HK-2 (cell line): ENCODE data around the gene PFKP.
"Not testable (repeated sequence)": the region's sequence is repeated elsewhere in the genome, so short reads cannot be mapped to it uniquely, and the experiment has no call there.

ENCODE experiments used
- DNase-seq: peaks from one replicate; pipeline ENCODE4 v3.0.0-alpha.2; 2018; ENCODE audit not compliant: unreplicated experiment

Gene PFKP

GRCh38 chr10:3098689-3099088 lies 31.3 kb downstream of the PFKP start:
- DNase-seq, result no peak

GRCh38 chr10:3099291-3100092 lies 32.1 kb downstream of the PFKP start:
- DNase-seq, result no peak

- DNase-seq, result no peak
Observed at GRCh38 chr10:3100093-3100792, 32.9 kb downstream of the PFKP start.

GRCh38 chr10:3100856-3101640 lies 33.7 kb downstream of the PFKP start:
- DNase-seq, result no peak

- no peak for DNase-seq
Observed at GRCh38 chr10:3102720-3103427, 35.5 kb downstream of the PFKP start.

GRCh38 chr10:3103646-3104045 lies 36.3 kb downstream of the PFKP start:
- DNase-seq, result no peak

- no peak for DNase-seq
Observed at GRCh38 chr10:3104251-3104918, 37.0 kb downstream of the PFKP start.

- no peak for DNase-seq
Observed at GRCh38 chr10:3105166-3105565, 37.8 kb downstream of the PFKP start.

- no peak for DNase-seq
Observed at GRCh38 chr10:3105905-3106304, 38.6 kb downstream of the PFKP start.

- DNase-seq, result not testable (repeated sequence)
Observed at GRCh38 chr10:3106328-3106727, 39.0 kb downstream of the PFKP start.

- DNase-seq, result no peak
Observed at GRCh38 chr10:3106928-3107425, 39.6 kb downstream of the PFKP start.

GRCh38 chr10:3107426-3107961 lies 40.1 kb downstream of the PFKP start:
- peak; percentile 92 for DNase-seq

- no peak for DNase-seq
Observed at GRCh38 chr10:3108033-3108432, 40.7 kb downstream of the PFKP start.

- no peak for DNase-seq
Observed at GRCh38 chr10:3108575-3109105, 41.3 kb downstream of the PFKP start.

- DNase-seq, result no peak
Observed at GRCh38 chr10:3109196-3109595, 41.8 kb downstream of the PFKP start.

- DNase-seq, result no peak
Observed at GRCh38 chr10:3109633-3110032, 42.3 kb downstream of the PFKP start.

GRCh38 chr10:3110782-3111620 lies 43.7 kb downstream of the PFKP start:
- DNase-seq, result no peak

GRCh38 chr10:3111621-3112163 lies 44.3 kb downstream of the PFKP start:
- DNase-seq, result no peak

GRCh38 chr10:3113343-3113720 lies 46.0 kb downstream of the PFKP start:
- no peak for DNase-seq
